ENCODE results near the gene TRIM7. TPM values are rescaled to one million over a fixed set of nuclear protein-coding genes. Genes with fewer than 3 reads are reported as not detected.
A peak's percentile ranks its signal among the peaks of the same experiment; 100 is the strongest.
"Not testable (repeated sequence)": the region's sequence is repeated elsewhere in the genome, so short reads cannot be mapped to it uniquely, and the experiment has no call there.

Gene TRIM7
- total RNA-seq, 4 donors from 2014 or later: 0.88 to 2.6 (median 2.2) TPM

- TF ChIP-seq CTCF (IDR thresholded peaks at IDR 0.05): no peak
- TF ChIP-seq POLR2A (IDR thresholded peaks at IDR 0.05): no peak
- peak overlapping the region in 2 of 4 donors; percentile 44 to 55 for H3K4me3 ChIP-seq
- H3K27me3 ChIP-seq: no peaks in the 10 kb centered on the region
- DNase-seq: no peak
- H3K27ac ChIP-seq: peak overlapping the region in 2 of 4 donors; percentile 9 to 50
- H3K36me3 ChIP-seq: no peaks in the 10 kb centered on the region
- H3K4me1 ChIP-seq: peaks cover 0 to 21% (median 0%) of the 10 kb centered on the region in 4 donors
- H3K9me3 ChIP-seq: no peaks in the 10 kb centered on the region
Measured at GRCh38 chr5:181184845-181185216, 20.2 kb downstream of the TRIM7 start.

GRCh38 chr5:181182651-181183050 lies 22.3 kb downstream of the TRIM7 start:
- TF ChIP-seq CTCF (IDR thresholded peaks at IDR 0.05) (no peak), POLR2A (IDR thresholded peaks at IDR 0.05) (no peak)
- Histone ChIP-seq H3K27ac (peak overlapping the region in 1 of 4 donors; percentile 63), H3K36me3 (no peaks in the 10 kb centered on the region), H3K9me3 (no peaks in the 10 kb centered on the region), H3K4me1 (peaks cover 0 to 18% (median 0%) of the 10 kb centered on the region in 4 donors), H3K4me3 (peak overlapping the region in 1 of 4 donors; percentile 12), H3K27me3 (no peaks in the 10 kb centered on the region)
- no peak for DNase-seq

- peaks cover 0 to 18% (median 0%) of the 10 kb centered on the region in 4 donors for H3K4me1 ChIP-seq
- H3K27ac ChIP-seq: peak overlapping the region in 1 of 4 donors; percentile 63
- H3K27me3 ChIP-seq: no peaks in the 10 kb centered on the region
- H3K36me3 ChIP-seq: no peaks in the 10 kb centered on the region
- no peak overlapping the region for H3K4me3 ChIP-seq
- H3K9me3 ChIP-seq: no peaks in the 10 kb centered on the region
- DNase-seq: peak; percentile 73 to 90 (median 74)
- TF ChIP-seq POLR2A (IDR thresholded peaks at IDR 0.05): no peak
- peak; percentile 77 to 94 (median 86) for TF ChIP-seq CTCF (IDR thresholded peaks at IDR 0.05)
Measured at GRCh38 chr5:181181650-181182565, 23.1 kb downstream of the TRIM7 start.

- H3K36me3 ChIP-seq, DNase-seq, H3K9me3 ChIP-seq, H3K27ac ChIP-seq, H3K4me3 ChIP-seq: not testable (repeated sequence)
- Histone ChIP-seq H3K27me3 (peaks cover 0 to 17% of the 10 kb centered on the region in 2 donors), H3K4me1 (peaks cover 0 to 12% (median 0%) of the 10 kb centered on the region in 4 donors)
Measured at GRCh38 chr5:181177559-181177958, 27.4 kb downstream of the TRIM7 start.

GRCh38 chr5:181176254-181176952 lies 28.6 kb downstream of the TRIM7 start:
- H3K4me3 ChIP-seq: no peak overlapping the region
- peaks cover 0 to 22% of the 10 kb centered on the region in 2 donors for H3K27me3 ChIP-seq
- no peak overlapping the region for H3K27ac ChIP-seq
- TF ChIP-seq CTCF (IDR thresholded peaks at IDR 0.05): no peak
- no peak for TF ChIP-seq POLR2A (IDR thresholded peaks at IDR 0.05)
- H3K36me3 ChIP-seq: no peaks in the 10 kb centered on the region
- no peaks in the 10 kb centered on the region for H3K9me3 ChIP-seq
- DNase-seq: no peak
- peaks cover 0 to 12% (median 0%) of the 10 kb centered on the region in 4 donors for H3K4me1 ChIP-seq

Data from Peyer's patch (tissue), 4 donors.